Gastrocnemius medialis (tissue), 4 donors: ENCODE measurements around the gene SHD.

Experiments
- POLR2A ChIP-seq, 2 donors: fragments of 450-650 bp; IDR thresholded peaks; one replicate each; pipeline ENCODE4 v1.6.1; 2017; ENCODE audit warnings: antibody characterized with exemption in 2 of 2, mild to moderate bottlenecking in 2 of 2, moderate library complexity in 2 of 2
- TF ChIP-seq, protein P1 (sequence below), 5 experiments: fragments of 450-650 bp in 3 of 5; fragments of 200-600 bp in 2 of 5; sonication (generic) in 2 of 5; IDR thresholded peaks in 4 of 5; conservative IDR thresholded peaks in 1 of 5; 1 replicate in 4 of 5; 2 replicates in 1 of 5; pipeline ENCODE4 v1.5.1; 2016 to 2019; ENCODE audit warnings: antibody characterized with exemption in 5 of 5, mild to moderate bottlenecking in 3 of 5, moderate library complexity in 3 of 5

GRCh38 chr19:4234142-4234861 lies 44.8 kb upstream of the SHD start:
- TF ChIP-seq, protein P1, sequence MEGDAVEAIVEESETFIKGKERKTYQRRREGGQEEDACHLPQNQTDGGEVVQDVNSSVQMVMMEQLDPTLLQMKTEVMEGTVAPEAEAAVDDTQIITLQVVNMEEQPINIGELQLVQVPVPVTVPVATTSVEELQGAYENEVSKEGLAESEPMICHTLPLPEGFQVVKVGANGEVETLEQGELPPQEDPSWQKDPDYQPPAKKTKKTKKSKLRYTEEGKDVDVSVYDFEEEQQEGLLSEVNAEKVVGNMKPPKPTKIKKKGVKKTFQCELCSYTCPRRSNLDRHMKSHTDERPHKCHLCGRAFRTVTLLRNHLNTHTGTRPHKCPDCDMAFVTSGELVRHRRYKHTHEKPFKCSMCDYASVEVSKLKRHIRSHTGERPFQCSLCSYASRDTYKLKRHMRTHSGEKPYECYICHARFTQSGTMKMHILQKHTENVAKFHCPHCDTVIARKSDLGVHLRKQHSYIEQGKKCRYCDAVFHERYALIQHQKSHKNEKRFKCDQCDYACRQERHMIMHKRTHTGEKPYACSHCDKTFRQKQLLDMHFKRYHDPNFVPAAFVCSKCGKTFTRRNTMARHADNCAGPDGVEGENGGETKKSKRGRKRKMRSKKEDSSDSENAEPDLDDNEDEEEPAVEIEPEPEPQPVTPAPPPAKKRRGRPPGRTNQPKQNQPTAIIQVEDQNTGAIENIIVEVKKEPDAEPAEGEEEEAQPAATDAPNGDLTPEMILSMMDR (IDR thresholded peaks at IDR 0.05 in 4 of 5, conservative IDR thresholded peaks at IDR 0.05 in 1 of 5): no peak
- no peak for TF ChIP-seq POLR2A (IDR thresholded peaks at IDR 0.05)
